NCI-H2107 treated with DMSO at 0.1 percent for 48 hours (cell line): ENCODE results near the gene HDAC10.

Experiments
- DNase-seq: peaks from one replicate; lab custom pipeline; 2025; ENCODE audit not compliant: unreplicated experiment; lab: John Stamatoyannopoulos, UW

HDAC10 gene

DNA sequence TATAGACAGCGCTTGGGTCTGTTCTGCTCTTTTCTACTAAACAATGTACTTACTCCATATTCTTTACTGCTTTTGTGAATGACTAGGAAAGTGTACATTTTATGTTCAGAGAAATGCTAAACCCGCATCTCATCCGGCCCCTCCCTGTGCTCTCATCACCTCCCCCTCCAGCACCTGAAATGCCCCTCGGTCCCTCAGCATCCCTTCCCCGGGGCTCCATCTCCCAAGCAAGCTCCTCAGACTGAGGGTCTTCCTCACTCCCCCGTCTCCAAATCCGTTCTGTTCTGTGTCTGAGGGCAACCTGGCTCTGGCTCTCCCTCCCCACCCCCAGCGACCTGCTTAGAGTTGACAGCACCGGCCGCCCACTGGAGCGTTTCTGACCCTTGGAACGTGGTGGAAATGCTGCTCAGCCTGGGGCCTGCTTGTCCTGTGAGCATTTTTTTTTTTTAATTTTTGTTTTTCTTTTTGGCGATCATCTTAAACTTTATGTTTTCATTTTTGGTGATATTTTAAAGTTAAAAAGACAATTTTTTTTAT is 48.9 kb downstream of the HDAC10 start:
- no peak for DNase-seq

DNA sequence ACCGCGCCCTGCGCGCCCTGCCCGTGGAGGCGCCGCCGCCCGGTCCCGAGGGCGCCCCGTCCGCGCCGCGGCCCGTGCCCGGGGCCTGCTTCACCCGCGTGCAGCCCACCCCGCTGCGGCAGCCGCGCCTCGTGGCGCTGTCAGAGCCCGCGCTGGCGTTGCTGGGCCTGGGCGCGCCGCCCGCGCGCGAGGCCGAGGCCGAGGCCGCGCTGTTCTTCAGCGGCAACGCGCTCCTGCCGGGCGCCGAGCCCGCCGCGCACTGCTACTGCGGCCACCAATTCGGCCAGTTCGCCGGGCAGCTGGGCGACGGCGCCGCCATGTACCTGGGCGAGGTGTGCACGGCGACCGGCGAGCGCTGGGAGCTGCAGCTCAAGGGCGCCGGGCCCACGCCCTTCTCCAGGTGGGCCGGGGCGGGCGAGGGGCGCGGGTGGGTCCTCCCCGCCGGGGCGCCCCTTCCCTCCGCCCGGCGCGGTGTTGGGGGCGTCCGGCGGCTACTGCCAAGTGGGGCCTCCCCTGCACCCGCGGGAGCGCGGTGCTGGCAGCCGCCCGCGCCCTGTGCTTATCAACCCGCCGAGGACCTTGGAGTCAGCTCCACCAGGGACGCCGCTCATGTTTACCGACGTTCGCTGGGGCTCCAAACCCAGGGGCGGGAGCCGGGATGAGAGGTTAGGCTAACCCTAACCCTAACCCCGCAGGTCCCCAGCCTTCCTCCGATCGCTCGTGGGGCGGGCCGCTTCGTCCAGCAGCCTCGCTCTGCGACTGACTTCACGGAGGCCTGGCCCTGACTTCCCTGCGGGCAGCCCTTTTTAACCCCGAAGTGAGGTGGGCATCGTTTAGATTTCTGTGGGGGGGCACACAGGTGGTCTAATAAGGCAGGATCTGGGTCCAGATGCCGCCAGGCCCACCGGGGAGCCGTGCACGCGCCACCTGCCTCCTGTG is 49.6 kb downstream of the HDAC10 start:
- DNase-seq = no peak

DNA sequence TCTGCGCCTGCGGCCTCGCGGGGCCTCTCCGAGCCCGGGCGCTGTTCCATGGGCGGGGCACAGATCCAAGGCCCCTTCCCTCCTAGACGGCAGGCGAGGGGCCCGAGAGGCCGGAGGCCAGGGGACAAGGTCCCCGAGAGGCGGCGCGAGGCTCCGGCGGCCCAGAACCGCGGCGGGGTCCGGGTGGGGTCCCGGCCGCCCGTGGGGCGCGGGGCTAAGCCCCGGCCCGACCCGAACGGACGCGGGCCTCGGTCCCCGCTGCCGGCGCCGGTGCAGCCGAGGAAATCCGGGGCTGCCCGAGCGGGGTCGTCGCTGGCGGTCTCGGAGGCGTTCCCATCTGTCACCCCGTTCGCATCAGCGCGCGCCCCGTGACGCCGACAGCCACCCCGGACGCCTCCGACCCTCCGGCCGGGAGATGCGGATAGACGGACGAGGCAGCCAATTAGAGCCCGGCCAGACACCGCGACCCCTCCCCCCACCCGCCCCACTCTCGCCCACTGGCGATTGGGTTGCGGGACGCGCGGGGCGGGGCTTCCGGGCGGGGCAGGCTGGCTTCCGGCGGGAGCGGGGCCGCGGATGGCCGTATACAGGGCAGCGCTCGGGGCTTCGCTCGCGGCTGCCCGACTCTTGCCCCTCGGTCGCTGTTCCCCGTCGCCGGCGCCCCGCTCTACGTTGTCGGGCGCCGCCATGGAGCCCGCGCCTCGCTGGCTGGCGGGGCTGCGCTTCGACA is 50.4 kb downstream of the HDAC10 start, which contains the start of gene SELENOO:
Gene SELENOO (plus strand): TSS at position 551 of the 730 bp plus-strand sequence. CDS start 26 bp downstream, at position 577.
- peak; percentile 40 for DNase-seq

DNA sequence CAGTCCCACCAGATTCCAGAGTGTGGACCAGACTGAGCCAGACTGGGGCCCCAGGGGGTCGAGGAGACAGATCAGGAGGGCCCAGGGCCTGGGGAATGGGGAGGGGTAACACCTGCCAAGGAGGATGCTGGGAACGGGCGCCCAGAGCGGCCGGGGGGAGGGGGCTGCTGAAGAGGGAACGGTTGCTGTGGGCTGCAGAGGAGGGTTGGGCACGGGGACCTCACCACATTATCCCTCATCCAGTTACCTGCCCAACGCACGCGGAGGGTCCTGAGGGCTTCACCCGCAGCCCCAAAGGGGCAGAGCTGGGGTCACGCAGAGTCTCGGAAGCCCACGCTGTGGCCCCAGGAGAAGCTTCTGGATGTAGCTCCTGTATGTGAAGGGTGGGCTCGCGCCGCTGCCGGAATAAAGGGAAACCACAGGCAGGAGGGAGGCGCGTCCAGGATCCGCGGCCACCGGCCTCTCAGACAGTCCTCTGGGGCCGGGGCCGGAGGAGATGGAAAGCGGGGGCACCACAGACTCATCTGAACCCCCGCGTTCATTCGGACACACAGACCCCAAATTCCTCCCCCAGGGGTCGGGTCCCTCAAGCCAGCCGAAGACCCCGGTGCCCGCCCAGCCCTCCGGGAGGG is 51.1 kb downstream of the HDAC10 start:
- no peak for DNase-seq

DNA sequence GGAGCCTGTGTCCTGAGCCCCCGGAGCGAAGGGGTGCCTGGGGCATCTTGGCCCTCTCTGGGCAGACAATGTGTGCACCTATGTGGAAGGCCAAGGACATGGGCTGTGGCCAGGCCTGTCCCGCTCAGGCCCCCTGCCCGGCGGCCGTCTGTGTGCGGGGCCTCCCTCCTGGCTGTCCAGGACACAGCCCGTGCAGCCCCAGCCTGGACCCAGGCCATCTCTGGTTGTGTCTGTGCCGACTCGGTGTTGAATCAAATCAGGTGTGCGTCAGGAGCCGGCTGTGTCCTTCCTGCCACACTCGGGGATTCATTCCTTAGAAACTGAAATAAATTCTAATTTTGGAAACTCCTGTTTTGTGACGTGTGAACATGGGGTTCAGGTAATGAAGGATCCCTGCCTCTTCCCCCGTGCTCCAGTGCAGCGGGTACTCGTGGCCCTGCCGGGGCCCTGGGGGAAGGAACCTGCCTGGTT is 51.8 kb downstream of the HDAC10 start:
- no peak for DNase-seq

DNA sequence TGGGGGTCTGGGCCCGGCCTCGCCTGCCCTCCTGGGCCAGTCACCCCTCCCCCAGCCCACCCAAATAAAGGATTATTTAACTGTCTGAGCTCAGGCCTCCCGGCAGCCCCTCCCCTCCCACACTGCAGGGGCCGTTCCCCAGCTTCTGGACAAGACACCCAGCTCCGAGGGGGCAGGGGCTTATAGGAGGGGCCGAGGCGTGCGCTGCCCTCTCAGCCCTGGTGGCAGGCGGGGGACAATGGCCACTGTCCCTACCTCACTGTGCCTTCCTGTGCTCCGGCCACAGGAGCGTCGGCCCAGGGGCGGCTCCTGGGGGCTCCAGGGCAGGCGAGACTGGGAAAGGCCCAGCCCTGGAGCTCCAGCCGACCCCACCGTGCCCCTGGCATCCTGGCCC is 52.4 kb downstream of the HDAC10 start:
- no peak for DNase-seq

DNA sequence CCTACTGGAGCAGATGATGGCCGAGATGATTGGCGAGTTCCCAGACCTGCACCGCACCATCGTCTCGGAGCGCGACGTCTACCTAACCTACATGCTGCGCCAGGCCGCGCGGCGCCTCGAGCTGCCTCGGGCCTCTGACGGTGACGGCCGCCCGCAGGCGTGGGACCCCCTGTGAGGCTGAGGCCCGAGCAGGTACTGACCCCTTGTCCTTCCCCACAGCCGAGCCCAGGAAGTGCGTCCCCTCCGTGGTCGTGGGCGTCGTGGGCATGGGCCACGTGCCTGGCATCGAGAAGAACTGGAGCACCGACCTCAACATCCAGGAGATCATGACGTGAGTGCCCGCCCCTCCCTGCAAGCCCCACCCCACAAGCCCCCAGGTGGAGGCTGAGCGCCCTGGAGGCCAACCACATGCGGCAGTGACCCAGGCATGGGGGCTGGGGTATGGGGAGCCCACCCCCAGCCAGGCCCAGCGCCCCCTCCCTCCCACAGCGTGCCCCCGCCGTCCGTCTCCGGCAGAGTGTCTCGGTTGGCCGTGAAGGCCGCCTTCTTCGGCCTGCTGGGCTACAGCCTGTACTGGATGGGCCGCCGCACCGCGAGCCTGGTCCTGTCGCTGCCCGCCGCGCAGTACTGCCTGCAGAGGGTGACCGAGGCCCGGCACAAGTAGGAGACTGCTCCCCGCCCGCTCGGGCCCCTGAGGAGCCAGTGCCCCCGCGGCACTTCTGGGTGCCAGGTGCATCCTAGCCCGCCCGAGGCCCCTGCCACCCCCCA is 53.0 kb downstream of the HDAC10 start:
- DNase-seq = no peak

DNA sequence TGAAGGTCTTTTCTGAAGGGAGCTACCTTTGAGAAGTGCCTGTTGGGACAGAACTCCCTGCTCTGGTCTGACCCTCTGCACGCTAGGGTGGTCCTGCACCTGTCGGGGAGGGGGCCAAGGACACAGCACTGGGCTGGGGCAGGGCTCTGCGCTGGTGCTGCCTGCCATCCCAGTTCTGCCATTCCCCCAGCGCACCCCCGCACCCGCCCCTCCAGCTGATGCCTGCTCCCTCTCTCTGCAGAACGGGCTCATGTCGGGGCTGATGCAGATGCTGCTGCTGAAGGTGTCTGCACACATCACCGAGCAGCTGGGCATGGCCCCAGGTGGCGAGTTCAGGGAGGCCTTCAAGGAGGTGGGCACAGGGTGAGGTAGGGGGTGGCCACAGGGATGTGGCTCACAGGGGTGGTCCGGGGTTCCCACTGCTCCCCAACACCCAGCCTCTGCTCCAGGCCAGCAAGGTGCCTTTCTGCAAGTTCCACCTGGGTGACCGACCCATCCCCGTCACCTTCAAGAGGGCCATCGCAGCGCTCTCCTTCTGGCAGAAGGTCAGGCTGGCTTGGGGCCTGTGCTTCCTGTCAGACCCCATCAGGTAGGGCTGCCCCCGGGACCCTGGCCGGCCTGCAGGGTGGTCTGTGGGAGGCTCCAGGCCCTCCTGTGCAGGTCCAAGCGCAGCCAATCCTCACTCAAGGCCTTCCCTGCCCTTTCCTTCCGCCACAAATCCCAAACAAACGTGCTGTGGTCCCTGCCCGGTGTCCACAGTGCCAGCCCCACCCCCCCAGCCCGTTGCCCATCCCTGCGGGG is 53.9 kb downstream of the HDAC10 start:
- no peak for DNase-seq

DNA sequence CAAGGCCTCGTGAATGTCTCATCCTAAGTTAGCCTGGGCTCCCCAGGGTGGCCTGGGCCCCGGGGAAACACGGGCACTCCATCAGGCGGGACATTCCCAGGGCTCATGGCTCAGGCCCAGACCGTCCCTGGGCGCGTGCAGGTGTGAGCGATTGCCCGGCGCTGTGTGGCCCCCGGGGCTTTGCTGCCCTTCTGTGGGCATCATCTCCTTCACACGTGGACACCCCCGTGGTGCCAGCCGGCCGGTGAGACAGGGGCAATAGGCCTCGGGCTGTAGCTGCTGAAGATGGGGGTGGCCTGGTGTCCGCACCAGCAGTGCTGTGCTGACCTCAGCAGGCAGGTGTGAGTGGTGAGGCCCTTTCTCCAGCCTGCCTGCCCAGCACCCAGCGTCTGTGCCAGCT is 54.8 kb downstream of the HDAC10 start:
- no peak for DNase-seq
